Thoracic aorta (tissue), 2 donors: ENCODE results near the gene CD5L. TPM values are rescaled to one million over a fixed set of nuclear protein-coding genes. Genes with fewer than 3 reads are reported as not detected.

Experiments used
- ATAC-seq: fragments of 150-250 bp; one replicate; pipeline ENCODE4 v1.8.0; 2017; ENCODE audit warnings: low read depth; ENCODE audit not compliant: insufficient number of reproducible peaks, low FRiP score
- DNase-seq: peaks from one replicate; pipeline ENCODE4 v3.0.0-alpha.2; 2020; ENCODE audit warnings: low spot score
- H3K27ac ChIP-seq, 2 donors: fragments of 200-600 bp; sonication (generic); 1 replicate in 1 of 2; 2 replicates in 1 of 2; pipeline ENCODE4 v1.5.1; 2016; ENCODE audit warnings: mild to moderate bottlenecking in 2 of 2, moderate library complexity in 2 of 2
- H3K27me3 ChIP-seq: fragments of 200-600 bp; sonication (generic); replicated peaks from 2 replicates; pipeline ENCODE4 v1.6.0; 2016; ENCODE audit warnings: mild to moderate bottlenecking; ENCODE audit not compliant: insufficient read depth
- H3K36me3 ChIP-seq: fragments of 200-600 bp; sonication (generic); one replicate; pipeline ENCODE4 v1.5.1; 2016
- H3K4me1 ChIP-seq, 2 donors: fragments of 200-600 bp; sonication (generic); 1 replicate in 1 of 2; 2 replicates in 1 of 2; pipeline versions ENCODE4 v1.5.1 to v1.6.0; 2016; ENCODE audit warnings: low read depth in 2 of 2, mild to moderate bottlenecking in 1 of 2; ENCODE audit not compliant: control insufficient read depth in 1 of 2
- H3K4me3 ChIP-seq: fragments of 200-600 bp; sonication (generic); 2 replicates; pipeline ENCODE4 v1.5.1; 2016; ENCODE audit warnings: mild to moderate bottlenecking
- H3K9me3 ChIP-seq: fragments of 200-600 bp; sonication (generic); 2 replicates; pipeline ENCODE4 v1.5.1; 2016
- CTCF ChIP-seq: fragments of 200-600 bp; sonication (generic); IDR thresholded peaks from one replicate; pipeline ENCODE4 v1.5.1; 2019; ENCODE audit warnings: antibody characterized with exemption
- total RNA-seq, 2 donors: library from RNA; depleted of rRNA; stranded (reverse); fragments of >200 nt; gene quantifications; one replicate each; pipeline versions ENCODE4 v1.1.0 to v1.2.3, GENCODE V29; 2016

The CD5L gene
- total RNA-seq, 2 donors from 2014 or later, result 0.28 TPM; not detected in 1

DNA sequence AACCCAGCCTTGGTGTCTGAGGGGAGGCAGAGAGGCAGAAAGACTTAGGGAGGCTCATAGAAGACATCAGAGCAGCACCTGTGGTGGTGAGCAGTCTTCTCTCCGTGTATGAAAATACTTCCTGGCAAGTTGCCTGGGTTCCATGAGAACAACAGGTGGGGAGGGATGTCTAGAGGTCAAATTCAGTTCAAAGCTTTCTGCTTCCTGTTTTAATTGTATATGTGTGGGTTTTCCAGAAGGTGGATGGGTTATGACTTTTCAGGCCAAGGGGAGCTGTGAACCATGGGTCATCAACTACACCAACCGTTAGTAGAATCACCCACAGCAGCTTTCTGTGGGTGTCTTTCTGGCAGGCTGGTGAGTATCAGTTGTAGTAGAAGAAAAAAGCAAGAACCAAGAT lies 60.6 kb downstream of the CD5L start:
- H3K4me1 ChIP-seq, result no peaks in the 10 kb centered on the region
- no peaks in the 10 kb centered on the region for H3K27me3 ChIP-seq
- no peak overlapping the region for H3K27ac ChIP-seq
- no peak for TF ChIP-seq CTCF
- no peak for ATAC-seq
- H3K9me3 ChIP-seq, result no peaks in the 10 kb centered on the region
- H3K36me3 ChIP-seq, result no peaks in the 10 kb centered on the region
- H3K4me3 ChIP-seq, result no peak overlapping the region
- DNase-seq, result no peak

Other genes with a start within 250 kb of the CD5L start
- not detected for gene FCRL4, start 243.7 kb downstream of the CD5L start, total RNA-seq
- not detected for gene FCRL3, start 141.0 kb downstream of the CD5L start, total RNA-seq
- gene FCRL2, start 64.7 kb downstream of the CD5L start, total RNA-seq, result not detected
- 1 to 10 TPM in 1 of 2 donors, not detected in 1; 1.8 TPM for gene FCRL1, start 21.7 kb downstream of the CD5L start, total RNA-seq
- 100 to 1,000 TPM; 111 to 136 TPM for gene KIRREL1, start 151.8 kb upstream of the CD5L start, total RNA-seq